ENCODE data around the gene PAIP2.
A peak's percentile ranks its signal among the peaks of the same experiment; 100 is the strongest.

Gene PAIP2

DNA sequence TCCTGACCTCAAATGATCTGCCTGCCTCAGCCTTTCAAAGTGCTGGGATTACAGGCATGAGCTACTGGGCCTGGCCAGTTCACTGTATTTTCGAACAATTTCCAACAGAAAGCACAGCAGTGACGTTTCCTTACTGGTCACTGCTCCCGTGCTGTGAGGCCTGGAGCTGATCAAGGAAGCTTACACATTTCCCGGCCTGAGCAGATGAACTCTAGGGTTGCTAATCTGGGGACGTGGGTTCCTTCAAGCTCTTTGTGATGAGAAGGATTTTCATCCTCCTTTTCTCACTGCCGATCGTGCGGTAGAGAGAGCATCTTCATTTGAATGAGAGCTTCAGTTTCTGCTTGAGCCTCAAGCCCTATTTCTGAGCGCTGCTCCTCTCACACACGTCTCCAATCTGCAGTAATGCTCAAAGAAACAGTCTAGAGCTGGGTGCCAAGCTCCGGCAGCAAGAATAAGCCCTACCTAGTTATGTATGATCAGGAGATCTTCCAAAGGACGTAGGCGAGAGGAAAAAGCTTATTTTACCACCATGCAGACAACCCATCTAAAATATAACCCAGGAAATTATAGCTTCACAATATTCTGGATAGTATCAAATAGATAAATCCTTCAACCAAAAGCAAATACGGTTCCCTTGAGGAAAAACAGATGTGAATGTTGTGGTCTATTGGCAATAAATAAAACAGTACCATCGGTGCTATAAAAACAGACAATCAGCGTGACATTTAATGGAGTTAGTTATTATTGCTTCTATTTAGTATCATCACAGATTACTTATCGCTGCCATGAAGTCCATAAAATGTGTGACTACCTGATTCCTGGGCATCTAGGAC is 69.6 kb downstream of the PAIP2 start:
- Histone ChIP-seq H4K20me1 (ENCODE audit: insufficient read depth) (no peaks in the 10 kb centered on the region), H3K27me3 (ENCODE audit: insufficient read depth, low read depth) (no peaks in the 10 kb centered on the region), H3K36me3 (ENCODE audit: insufficient read depth) (no peaks in the 10 kb centered on the region), H3K27ac (no peak overlapping the region), H3K79me2 (ENCODE audit: insufficient read depth, low read depth) (no peaks in the 10 kb centered on the region), H3K4me3 (IDR thresholded peaks at IDR 0.05; ENCODE audit: insufficient read depth, low read depth, low read length) (no peak overlapping the region), H3K4me1 (ENCODE audit: low read depth, poor library complexity, severe bottlenecking) (peaks cover 44% of the 10 kb centered on the region), H3K9ac (no peak overlapping the region), H2AFZ (ENCODE audit: low read depth) (no peak overlapping the region), H3K4me2 (no peak overlapping the region)
- TF ChIP-seq CTCF (conservative IDR thresholded peaks at IDR 0.05; ENCODE audit: low read depth, low read length) = no peak

- Histone ChIP-seq H3K27me3 (ENCODE audit: insufficient read depth, low read depth) (no peaks in the 10 kb centered on the region), H3K4me1 (ENCODE audit: low read depth, poor library complexity, severe bottlenecking) (peaks cover 63% of the 10 kb centered on the region), H3K4me3 (IDR thresholded peaks at IDR 0.05; ENCODE audit: insufficient read depth, low read depth, low read length) (no peak overlapping the region), H3K9ac (peak overlapping the region; percentile 65; the same call in 1 of the 2 replicates), H3K79me2 (ENCODE audit: insufficient read depth, low read depth) (no peaks in the 10 kb centered on the region), H2AFZ (ENCODE audit: low read depth) (no peak overlapping the region), H4K20me1 (ENCODE audit: insufficient read depth) (no peaks in the 10 kb centered on the region), H3K36me3 (ENCODE audit: insufficient read depth) (no peaks in the 10 kb centered on the region), H3K4me2 (peak overlapping the region; percentile 94), H3K27ac (peak overlapping the region; percentile 94)
- TF ChIP-seq CTCF (conservative IDR thresholded peaks at IDR 0.05; ENCODE audit: low read depth, low read length) = no peak
Measured at GRCh38 chr5:139413153-139413552, 71.5 kb downstream of the PAIP2 start.

GRCh38 chr5:139413963-139414362 is 72.3 kb downstream of the PAIP2 start:
- H3K4me3 ChIP-seq (IDR thresholded peaks at IDR 0.05; ENCODE audit: insufficient read depth, low read depth, low read length) = no peak overlapping the region
- H3K79me2 ChIP-seq (ENCODE audit: insufficient read depth, low read depth) = no peaks in the 10 kb centered on the region
- no peaks in the 10 kb centered on the region for H3K27me3 ChIP-seq (ENCODE audit: insufficient read depth, low read depth)
- peak overlapping the region; percentile 94 for H3K27ac ChIP-seq
- peaks cover 71% of the 10 kb centered on the region for H3K4me1 ChIP-seq (ENCODE audit: low read depth, poor library complexity, severe bottlenecking)
- no peaks in the 10 kb centered on the region for H4K20me1 ChIP-seq (ENCODE audit: insufficient read depth)
- peak overlapping the region; percentile 65 for H3K9ac ChIP-seq
- peak overlapping the region; percentile 46 for H2AFZ ChIP-seq (ENCODE audit: low read depth)
- H3K4me2 ChIP-seq = peak overlapping the region; percentile 94
- no peaks in the 10 kb centered on the region for H3K36me3 ChIP-seq (ENCODE audit: insufficient read depth)
- TF ChIP-seq CTCF (conservative IDR thresholded peaks at IDR 0.05; ENCODE audit: low read depth, low read length) = no peak

- no peak for TF ChIP-seq CTCF (conservative IDR thresholded peaks at IDR 0.05; ENCODE audit: low read depth, low read length)
- no peaks in the 10 kb centered on the region for H4K20me1 ChIP-seq (ENCODE audit: insufficient read depth)
Measured at GRCh38 chr5:139414581-139415130, 73.0 kb downstream of the PAIP2 start.

More at GRCh38 chr5:139414581-139415130, 73.0 kb downstream of the PAIP2 start:
- H3K36me3 ChIP-seq (ENCODE audit: insufficient read depth) = no peaks in the 10 kb centered on the region
- H3K27me3 ChIP-seq (ENCODE audit: insufficient read depth, low read depth) = no peaks in the 10 kb centered on the region
- peaks cover 78% of the 10 kb centered on the region for H3K4me1 ChIP-seq (ENCODE audit: low read depth, poor library complexity, severe bottlenecking)
- peak overlapping the region; percentile 65 for H3K9ac ChIP-seq
- peak overlapping the region; percentile 46 for H2AFZ ChIP-seq (ENCODE audit: low read depth)
- peak overlapping the region; percentile 94 for H3K4me2 ChIP-seq
- no peak overlapping the region for H3K4me3 ChIP-seq (IDR thresholded peaks at IDR 0.05; ENCODE audit: insufficient read depth, low read depth, low read length)
- H3K79me2 ChIP-seq (ENCODE audit: insufficient read depth, low read depth) = no peaks in the 10 kb centered on the region
- peak overlapping the region; percentile 94 for H3K27ac ChIP-seq

Data from KMS-11 (cell line).